Fibroblast of peridontal ligament (primary cell): ENCODE results near the gene CHN2.

ENCODE experiments used
- DNase-seq: peaks from one replicate; pipeline ENCODE4 v3.0.0-alpha.2; 2010; ENCODE audit errors: extremely low read depth

CHN2 gene

DNA sequence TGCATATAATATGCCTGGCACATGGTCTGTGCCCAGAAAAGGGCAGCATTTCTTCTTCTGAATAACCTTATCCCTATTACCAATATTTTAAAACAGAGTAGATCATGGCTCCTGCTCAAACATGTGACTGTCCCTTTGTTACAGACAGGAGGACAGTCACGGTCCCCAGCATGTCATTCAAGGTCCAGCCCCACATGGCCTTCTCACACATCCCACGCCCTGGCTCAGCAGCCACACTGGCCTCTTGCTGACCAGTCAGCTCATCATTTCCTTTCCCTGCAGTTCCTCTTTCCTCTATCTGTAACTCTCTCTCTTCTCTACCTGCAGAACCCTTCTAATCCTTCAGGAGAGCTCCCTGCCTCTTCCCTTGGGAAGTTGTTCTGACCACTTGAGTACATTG, 167.8 kb downstream of the CHN2 start:
- DNase-seq = no peak

DNA sequence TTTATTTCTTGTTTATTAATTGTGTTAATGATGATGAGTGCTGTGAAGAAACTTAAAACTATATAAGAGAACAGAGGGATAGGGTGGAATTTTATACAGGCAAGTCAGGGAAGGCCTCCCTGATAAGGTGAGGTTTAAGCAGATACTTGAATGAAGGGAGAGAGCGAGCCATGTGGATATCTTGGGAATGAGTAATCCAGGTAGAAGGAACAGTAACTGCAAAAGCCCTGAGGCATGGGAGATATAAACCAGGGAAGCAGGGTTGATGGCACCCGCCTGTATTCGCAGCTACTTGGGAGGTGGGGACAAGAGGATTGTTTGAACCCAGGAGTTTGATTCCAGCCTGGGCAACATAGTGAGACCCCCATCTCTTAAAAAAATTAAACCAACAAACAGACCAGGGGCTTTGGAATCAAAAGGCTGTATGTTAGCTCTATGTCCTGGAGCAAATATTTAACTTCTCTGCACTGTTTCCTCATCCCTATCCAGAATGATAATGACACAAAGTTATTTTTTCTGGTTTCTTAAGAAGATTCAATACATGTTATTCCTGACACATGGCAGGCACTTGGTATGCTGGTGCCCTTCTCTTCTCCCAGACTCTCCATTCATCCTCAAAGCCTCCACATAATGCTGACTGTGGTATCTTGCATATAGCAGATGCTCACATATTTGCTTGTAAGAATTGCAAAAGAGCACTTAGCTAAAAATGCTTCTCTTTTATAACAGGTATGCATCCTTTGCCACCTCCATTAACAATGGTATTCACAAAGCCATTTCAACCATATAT, 169.3 kb downstream of the CHN2 start:
- no peak for DNase-seq

DNA sequence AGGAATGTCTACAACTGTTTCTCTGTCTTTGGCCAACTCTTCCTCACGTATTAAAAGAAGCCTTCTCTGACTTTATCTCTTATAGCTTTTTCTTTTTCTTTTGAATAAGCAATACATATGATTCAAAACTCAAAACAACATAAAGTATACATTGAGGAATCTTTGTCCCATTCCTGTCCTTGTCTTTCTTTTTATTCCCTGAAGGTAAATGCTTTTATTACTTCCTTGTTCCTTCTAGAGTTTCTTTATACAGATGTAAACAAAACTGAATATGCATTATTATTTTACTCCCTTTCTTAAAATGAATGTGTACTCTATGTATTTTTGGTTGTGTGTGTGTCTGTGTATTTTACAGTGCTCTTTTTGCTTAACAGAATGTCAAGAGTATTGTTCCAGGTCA, 170.1 kb downstream of the CHN2 start:
- no peak for DNase-seq

DNA sequence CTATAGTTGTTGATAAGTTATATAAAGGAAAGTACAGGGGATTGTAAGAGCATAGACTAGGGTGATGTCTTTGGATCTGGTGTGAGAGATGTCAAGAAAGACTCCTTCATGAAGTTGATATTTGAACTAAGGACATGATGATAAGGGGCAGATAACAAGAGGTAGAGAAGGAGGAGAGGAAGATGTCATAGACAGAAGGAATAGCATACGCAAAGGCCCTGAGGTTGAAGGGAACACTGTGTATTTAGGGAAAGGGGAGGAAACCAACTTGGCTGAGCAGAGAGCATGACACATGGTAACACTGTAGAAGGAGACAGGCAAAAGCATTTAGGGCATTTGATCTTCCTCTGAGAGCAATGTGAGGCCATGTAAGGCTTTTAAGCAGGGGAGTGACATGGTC, 170.8 kb downstream of the CHN2 start:
- no peak for DNase-seq

DNA sequence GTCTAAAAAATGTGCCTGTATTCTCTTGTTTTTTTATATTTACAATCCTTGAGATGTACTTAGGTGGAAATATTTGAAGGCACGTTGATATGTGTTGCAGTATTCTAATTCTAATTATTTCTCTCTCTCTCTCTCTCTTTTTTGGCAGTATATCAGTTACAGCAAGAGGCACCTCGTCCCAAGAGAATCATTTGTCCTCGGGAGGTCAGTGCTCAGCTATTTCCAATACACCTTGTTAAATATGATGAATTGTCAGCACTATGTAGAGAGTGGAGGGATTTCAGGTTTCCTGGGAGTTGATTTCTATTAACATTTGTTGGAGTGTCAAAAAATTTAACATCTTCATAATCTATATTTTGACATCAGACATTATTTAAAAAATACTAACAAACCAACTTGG, 173.2 kb downstream of the CHN2 start:
- DNase-seq = no peak

DNA sequence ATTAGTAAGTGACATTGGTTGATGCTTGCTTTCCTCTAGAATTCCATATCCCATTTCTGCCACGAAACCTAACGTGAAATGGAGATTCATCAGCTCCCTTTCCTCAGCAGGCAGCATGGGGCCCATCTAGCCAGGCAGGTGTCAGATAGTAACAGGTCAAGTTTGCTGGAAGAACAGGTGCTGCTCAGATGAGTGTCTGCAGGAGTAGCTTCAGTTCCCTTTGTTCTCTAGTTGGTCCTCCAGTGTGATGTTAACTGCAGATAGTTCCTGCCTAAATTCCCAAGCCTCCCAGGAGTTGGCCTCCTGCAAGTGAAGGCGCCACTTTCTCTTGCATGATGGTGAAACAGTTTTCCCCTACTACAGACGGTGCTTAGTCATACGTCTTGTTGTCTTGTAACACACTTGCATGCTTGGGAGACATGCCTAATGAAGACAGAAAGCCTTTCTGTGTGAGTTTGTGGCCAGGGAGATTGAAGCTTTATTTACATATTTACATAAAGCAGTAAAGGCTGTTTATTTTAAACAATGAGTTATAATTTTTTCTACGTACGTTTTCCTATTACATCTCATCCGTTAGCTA, 175.4 kb downstream of the CHN2 start:
- DNase-seq = no peak

DNA sequence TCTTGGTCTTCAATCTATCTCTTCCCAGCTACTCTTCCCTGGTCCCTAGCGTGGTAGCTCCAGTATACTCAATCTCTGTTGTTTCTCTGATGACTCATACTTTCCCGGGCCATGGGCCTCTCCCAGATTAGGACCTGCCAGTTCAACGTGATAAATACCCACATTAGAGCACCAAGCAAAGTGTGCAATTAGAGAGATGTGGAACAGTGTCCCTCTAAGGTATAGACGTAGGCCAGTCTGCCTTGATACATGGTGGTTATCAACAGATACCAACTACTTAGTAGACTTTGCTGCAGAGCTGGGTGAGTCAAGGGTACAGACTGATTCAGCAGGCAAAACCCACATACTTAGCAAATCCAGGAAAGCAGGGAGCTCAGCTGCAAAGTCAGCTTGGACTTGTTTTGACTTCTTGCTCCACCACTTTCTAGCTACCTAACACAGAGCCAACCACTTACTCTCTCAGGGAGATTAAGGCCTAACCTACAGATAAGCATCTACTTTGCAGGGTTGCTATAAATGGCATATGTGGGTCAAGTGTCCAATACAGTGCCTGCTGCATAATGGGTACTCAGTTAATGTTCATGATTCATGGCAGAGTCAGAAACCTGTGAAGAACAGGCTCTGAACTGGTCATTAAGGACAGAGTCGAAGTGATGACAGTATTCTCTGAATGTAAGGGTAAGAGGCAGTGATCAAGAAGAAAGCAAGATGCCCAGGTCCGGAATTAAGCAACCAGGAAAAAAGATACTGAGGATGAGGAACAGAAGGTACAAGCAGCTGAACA, 176.1 kb downstream of the CHN2 start:
- no peak for DNase-seq

DNA sequence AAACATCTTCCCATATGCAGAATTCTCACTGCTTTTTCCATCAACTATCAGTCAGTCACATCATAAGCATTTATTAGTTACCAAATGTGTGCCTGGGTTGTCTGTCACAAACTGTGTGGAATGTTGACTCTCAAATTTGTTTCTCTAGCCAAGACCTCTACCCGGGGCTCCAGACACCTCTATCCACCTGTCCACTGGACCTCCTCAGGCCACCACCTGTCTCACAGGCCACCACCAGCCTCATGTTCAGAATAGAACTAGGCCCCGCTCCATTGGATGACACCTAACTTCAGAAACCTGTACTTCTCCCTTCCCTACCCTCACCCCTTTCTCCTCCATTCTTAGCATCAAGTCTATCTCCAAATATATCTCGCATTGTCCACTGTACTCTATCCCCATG, 176.9 kb downstream of the CHN2 start:
- DNase-seq = no peak

DNA sequence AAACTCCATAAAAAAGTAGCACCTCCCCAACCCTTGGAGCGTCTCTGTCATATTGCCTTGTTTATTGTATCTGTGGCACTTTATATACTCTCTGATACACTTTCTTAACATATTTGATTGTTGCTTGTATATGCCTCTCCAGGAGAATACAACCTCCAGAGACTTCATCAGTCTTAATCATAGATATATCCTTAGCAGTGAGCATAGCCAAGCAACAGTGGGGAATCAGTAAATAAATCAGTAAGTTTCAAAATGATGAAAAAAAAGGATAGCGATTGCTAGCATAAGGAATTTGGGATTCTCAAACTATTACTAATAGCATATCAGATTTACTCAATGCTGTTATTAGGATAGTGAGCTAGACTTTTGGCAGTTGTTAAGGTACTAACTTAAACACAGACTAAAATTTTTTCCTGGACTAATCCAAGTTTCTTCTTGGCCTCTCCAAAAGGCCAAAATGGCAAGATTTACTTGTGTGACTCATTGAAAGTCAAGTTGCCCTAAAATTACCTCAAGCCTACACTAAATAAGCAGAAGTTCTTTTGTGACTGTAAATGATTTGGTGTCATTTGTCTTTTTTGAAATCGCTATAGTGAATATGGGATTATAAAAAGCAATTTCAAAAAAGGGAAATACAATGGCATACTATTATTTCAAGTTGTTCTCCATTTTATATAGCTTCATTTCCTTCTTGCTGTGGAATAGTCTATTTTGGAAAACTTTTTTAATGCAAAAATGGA, 177.9 kb downstream of the CHN2 start:
- no peak for DNase-seq

DNA sequence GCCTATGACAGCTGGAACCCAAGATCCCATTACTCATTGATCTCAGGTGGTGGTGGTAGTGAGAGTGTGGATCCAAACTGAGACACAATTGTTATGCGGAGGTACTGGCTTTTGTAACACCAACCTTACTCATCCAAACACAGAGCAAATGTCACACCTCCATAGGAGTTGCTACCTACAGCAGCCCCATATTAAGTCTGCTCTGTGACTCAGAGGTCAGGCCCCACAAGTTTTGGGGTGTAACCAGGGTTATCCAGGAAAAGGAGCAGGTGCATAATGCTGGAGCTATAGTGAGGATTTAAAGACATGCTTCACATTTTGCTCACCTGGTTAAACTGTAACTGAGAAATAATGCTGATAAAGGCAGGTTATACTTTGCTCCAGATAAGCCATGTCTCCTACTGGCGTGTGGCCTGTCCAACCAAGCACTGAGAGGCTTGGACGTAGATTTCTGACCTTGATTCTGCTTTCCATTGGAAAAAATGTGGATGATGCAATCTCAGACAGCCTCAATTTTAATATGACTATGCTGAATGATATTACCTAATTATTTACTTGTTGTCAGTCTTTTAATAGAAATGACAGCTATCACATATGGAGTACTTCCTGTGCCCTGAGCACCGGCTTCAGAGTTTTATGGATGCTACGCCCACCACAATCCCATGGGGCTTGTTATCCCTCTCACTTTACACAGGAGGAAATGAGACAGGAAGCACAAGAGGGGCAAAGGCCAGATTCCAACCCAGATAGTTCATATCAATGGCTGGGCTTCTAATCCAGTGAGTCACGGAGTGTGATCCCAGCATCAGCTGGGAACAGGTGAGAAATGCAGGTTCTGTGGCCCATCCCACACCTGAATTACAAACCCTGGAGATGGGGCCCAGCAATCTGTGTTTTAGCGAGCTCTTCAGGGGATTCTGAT, 181.3 kb downstream of the CHN2 start:
- no peak for DNase-seq

DNA sequence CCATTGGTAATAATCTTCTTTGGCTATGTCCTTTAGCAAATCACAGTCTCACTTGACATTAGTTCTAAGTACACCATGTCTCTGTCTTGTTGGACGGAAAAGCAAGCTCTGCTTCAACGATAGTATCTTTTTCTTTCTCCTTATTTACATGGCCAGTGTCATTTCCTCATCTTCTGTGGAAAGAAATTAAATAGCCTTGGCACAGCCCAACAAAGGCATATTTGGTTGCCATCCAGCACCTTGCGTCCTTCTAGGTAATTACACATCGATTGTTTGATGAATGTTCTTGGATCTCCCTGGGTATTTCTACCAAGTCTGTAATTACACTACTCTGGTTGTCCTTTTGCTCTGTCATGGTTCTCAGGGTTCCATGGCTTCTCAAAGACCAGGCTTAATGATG, 183.1 kb downstream of the CHN2 start:
- DNase-seq = no peak

DNA sequence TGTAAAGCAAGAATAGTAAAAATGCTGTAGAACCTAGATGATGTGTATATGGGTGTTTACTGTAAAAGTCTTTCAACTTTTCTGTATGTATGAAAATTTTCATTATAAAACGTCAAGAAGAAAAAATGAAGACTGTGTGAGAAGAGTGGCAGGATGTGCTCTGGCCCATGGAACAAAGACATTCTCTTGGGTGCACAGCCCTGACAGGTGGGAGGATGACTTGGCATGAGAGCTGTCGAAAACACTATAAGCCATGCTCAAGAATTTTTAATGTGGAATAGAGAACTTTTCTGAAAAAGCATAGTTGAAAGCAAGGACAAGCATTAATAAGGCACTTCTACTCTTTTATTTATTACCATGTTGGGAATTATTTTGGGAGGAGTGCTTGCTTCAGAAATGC, 185.0 kb downstream of the CHN2 start:
- no peak for DNase-seq

DNA sequence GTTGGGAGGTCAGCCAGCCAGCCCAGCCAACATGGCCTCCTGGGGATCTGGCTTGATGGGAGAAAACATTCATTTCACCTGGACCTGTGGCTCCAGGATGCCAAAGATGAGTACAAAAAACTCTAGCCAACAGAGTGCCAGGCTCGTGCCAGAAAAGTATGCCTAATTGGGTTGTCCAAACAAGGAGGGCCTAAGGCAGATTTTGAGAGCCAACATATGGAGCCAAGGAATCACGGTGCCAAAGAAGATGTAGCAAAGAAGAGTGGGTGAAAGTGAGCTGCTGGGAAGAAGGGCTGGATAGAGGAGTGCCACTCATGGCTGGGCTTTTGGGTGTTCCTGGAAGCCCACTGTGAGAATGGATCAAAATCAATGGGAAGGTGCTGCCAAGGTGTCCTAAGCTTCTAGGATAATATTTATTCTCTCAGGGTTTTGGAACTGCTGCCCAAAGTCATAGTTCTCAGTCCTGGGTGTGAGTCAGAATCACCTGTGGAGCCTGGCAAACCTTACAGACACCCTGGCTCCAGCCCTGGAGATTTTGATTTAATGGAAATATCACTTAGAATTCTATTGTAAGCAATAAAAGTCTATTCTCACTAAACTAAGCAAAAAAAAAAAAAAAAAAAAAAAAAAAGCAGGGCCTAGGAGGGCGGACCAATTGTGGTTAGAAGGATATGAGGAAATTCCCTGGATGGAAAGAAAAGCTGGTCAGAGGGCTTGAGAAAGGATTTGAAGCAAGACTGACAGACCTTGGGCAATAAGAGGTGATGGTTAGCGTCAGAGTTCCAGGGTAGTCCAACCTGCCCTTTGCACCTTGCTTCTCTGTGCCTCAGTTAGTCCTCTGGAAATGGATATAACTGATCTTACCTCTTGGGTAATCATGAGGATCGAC, 186.9 kb downstream of the CHN2 start:
- DNase-seq = no peak

DNA sequence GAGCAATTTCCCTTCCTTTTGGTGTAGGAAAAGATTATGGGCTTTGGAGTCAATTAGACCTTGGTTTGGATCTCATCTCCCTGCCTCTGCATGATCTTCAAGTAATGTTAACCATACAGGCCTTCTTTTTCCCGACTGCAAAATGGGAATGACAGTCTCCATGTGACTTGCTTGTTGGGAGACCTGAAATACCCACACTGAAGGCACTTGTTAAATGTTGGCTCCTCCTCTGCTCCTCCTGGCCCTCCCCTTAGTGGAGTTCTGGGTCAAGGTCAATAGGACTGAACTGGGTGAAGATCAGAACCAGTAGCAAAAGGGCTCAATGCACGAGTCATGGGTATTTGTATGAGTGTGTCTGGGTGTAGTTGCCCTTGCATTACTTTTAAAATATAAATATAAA, 189.7 kb downstream of the CHN2 start:
- no peak for DNase-seq

DNA sequence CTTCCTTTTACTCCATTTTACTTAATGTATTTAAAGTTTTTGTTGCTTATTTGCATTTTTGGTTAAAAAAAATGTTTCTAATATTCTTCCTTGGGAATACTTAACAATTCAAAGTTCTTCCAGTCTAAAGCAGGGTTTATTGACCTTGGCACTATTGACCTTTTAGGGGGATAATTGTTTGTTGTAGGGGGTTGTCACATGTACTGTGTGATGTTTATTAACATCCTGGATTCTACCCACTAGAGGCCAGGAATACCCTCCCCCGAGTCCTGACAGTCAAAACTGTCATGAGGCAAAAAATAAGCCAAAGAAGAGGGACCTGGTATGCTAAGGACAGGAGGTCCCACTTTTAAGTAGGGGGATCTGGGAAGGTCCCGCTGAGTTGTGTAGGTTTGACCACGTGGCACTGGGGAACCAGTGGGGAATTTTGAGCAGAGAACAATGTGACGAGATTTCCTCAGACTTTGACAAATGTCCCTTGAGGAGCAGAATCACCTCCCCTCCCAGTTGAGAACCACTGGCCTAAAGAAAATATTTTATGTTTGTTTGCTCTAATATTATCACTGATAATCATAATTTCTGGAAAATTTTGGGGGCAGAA, 190.7 kb downstream of the CHN2 start:
- DNase-seq = no peak

DNA sequence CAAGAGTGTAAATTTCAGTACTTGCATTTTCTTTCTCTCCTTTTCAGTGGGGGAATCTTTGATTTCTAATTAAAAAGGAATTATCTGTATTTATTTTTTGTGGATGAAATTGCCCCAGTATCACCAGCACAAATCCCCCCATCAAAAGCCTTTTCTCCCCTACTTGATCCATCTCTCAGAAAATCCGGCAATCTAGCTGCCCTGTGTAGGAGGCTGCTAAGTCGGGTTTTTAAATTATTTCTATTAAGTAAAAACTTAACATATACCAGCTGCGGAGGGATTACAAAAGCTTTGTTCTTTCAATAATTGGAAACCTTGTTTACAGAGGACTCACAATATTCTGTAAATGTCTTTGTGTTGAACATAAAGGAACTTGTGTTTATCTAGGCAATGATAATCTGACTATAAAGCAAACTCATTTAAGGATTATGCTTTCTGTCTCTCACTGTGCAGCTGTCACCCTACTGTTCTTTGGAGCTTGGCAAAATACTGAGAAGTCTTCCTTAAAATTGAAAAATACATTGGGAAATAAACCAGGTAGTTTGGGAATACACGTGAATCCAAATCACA, 191.7 kb downstream of the CHN2 start:
- no peak for DNase-seq

DNA sequence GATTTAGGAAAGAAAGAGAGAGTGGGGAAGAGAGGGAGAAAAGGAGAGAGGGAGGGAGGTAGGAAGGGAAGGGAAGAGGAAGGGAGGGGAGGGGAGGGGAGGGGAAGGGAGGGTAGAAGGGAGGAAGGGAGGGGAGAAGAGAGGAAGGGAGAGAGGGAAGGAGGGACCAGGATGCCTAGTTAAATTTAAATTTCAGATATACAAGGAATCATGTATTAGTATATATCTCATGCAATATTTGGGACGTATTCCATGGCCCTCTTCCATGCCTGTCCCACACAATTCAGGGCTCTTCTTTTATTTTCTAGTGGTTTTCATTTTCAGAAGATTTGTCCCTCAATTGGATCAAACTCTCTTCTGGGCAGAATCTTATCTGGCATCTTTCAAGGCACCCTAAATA, 196.7 kb downstream of the CHN2 start:
- DNase-seq = no peak

DNA sequence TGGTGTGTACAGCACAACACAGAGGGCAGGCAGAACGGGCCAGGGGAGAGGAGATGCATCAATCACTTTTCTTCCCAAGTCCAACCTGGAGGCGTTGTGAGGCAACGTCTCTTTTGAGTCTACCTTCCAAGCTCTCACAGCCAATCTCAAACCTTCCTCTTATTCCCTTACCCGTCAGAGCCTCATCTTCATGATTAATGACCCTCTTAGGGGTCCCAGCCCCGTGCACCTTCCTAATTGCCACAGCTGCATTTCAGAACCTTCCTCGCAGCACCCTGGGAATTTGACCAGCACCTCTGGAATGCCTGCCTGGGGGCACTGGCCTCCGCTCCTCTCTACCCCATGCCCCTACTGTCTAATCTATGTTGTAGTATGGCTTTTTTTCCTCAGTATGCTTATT, 199.7 kb downstream of the CHN2 start:
- no peak for DNase-seq

DNA sequence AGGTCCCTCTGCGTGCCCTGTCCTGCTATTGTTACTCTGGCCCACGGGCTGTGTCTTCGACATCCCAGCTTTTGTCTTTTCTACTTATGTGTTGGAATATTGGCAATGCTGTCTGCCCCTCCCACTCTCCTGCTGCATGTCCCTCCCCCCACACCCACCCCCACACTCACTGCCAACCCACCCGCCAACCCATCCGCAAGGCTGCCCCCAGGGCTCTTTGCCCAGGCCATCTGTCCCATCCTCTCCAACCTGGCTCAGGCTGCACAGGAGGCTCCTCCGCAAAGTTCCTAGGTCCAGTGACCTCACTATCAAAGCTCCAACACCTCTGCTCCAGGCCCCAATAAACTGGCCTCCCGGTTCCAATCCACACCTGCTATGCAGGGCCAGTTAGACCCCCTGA, 202.0 kb downstream of the CHN2 start:
- DNase-seq = no peak

DNA sequence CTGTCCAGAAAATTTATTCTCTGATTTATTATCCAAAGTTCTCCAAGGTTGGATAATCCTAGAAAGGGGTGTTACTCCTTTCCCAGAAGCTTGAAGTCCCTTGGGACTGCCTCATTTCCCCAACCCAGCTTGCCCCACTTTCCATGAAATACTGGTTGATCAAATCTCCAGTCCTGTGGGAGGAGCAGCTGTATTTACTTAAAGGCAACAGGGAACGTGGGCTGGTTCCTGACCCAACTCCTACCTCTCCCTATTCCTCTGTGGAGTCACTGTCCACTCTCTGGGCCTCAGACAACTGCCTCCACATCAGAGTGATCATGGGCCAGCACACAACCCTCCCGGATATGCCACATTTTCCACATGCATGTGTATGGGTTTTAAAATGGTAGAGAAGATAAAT, 202.8 kb downstream of the CHN2 start:
- no peak for DNase-seq
